Umbilical cord (tissue), 2 donors: Measurements from ENCODE around the gene FYN. TPM values are rescaled to one million over a fixed set of nuclear protein-coding genes. Genes with fewer than 3 reads are reported as not detected.
A peak's percentile ranks its signal among the peaks of the same experiment; 100 is the strongest.

Experiments
- DNase-seq: peaks from one replicate; pipeline ENCODE4 v3.0.0-alpha.2; 2015; ENCODE audit warnings: low spot score
- total RNA-seq: library from RNA; depleted of rRNA; stranded (reverse); fragments of >200 nt; gene quantifications from one replicate; pipeline ENCODE4 v1.2.3, GENCODE V29; 2014; ENCODE audit warnings: low replicate concordance; ENCODE audit not compliant: insufficient read depth

The FYN gene
- total RNA-seq, 1 donor from 2014 or later, result 163 TPM

DNA sequence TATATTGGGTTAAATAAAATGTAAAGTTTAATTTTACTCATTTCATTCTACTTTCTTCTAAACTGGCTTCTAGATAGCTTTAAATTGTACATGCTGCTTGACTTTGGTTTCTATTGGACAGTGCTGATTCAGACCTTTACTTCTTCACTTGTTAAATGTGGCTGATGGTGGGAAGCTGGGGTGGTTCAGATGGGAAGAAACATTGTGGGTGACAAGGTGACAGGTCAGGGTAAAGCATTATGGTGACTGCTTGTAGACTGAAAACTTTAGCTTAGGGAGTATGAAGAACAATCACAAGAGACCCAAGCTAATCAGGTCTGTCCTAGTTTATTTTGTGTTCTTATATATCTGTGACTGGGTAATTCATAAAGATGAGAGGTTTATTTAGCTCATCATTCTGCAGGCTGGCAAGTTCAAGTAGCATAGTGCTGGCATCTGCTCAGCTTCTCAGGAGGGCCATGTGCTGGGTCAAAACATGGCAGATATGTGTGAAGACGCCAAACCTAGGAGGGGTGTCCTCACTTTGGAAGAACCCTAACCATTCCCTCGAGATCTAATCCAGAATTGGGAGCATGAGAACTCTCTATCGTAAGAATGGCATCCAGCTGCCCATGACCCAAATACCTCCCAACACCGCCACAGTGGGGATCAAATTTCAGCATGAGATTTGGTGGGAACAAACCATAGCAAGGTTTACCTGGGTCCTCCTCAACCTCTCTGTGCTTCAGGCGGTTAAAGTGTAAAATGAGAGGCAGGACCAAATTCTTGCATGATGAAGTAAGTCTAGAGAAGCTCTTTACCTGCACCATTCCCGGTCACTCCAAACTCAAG is 102.8 kb downstream of the FYN start:
- DNase-seq, result no peak

DNA sequence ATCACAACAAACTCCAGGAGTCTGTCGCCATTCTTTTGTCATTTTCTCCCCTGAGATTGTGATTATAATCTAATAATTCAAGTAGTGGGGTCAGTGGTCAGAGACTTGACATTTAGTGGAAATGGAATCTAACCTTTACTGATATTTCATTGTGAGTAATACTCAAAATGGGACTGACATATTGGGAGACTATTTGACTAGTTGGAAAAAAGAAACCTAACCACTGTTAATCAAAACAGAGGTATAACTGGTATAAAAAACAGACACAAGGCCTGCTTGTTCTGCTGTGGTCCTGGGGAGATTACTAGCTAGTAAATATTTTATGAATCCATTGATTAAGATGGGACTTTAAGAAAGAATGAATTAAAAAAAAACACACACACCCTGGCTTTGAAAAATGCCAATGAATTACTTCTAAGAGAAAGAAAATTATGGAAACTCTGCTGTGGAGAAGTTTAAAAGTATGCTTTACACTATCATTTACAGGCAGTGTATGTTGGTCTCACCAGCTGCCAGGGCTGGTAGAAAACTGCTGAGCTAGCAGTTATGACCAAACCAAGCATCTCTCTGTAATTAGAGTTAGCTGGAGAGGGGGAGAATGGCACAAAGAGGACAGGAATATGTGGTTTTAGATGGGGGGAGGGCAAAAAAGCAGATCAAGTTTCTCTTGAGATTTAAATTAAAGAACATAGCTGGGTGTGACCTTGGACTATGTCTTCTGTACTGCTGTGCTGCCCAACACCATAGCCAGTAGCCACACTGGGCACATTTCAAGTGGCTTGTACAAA is 103.7 kb downstream of the FYN start:
- no peak for DNase-seq

DNA sequence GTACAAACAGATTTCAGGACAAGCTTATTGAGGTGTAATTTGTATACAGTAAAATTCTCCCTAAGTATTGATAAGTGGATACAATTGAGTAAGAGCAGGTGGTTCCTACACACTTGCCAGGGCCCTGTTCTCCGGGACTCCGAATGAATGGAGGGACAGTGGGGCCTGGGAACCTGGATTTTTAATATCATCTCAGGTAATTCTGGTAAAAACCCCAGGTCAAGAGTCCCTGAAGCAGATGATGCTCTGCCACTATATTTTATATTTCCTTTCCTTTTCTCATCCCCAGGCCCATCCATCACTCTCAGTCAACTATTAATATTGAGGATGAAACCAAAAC is 104.9 kb downstream of the FYN start:
- DNase-seq, result no peak

DNA sequence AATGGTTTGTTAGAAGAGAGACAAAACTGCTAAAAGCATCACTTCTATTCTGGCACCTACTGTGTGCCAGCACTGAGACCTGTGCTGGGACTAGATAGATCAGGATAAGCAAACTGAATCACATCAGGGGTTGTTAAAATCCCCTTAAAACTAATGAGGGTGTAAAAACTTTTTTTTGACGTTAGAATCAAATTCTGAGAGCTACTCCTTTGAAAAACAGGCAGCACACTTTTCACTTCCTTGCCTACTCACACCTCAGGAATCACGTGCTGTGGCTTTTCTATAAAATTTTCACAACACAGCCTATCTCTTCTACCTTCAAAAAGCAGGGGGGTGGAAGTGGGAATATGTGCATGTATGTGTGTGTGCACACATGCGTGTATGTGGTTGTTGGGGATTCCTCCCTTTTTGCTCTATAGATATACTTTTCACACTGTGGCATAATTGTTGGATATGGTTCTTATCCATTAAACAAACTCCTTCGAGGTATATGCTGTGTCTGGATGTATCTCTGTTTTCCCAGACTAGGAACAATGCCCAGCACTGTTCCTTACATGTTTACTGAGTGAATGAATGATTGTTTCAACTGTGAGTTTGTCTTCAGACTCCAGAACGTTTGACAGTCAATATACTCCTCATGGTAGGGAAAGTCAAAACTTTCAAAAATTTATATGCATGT is 105.4 kb downstream of the FYN start:
- no peak for DNase-seq

DNA sequence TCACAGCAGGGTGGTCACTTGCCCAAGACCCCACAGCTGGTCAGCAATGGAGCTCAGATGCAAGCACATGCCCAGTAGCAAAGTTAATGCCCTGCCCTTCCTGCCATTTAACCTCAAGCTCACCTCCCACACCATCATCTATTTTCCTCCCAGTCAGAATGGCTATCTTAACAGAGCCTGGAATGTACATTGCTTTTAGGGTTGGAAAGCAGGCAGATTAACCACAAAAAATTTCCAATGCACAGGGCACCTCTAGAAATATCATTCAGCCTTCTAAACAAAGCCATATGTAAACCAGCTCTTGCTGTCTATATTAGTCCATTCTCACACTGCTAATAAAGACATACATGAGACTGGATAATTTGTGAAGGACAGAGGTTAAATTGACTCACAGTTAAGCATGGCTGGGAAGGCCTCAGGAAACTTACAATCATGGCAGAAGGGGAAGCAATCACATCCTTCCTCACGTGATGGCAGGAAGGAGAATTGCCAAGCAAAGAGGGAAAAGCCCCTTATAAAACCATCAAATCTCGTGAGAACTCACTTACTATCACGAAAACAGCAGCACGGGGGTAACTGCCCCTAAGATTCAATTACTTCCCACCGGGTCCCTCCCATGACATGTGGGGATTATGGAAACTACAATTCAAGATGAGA is 106.9 kb downstream of the FYN start:
- DNase-seq, result no peak

DNA sequence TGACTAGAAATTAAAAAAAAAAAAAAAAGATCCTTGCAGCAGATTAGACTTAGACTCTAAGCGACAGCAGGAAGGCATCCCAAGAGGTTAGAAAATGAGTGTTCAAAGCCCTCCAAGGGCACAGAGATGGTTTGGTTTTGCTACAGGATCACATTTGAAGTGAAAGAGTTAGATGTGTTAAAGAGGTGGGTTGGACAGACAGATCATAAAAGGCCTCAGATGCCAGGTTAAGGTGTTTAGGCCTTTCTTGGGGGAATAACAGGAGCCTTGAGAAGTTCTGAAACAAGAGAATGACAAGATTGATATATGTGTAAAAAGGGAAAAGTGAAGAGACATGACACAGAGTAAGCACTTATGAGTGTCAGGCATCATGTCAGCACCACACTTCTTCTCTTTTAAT is 107.5 kb downstream of the FYN start:
- no peak for DNase-seq

DNA sequence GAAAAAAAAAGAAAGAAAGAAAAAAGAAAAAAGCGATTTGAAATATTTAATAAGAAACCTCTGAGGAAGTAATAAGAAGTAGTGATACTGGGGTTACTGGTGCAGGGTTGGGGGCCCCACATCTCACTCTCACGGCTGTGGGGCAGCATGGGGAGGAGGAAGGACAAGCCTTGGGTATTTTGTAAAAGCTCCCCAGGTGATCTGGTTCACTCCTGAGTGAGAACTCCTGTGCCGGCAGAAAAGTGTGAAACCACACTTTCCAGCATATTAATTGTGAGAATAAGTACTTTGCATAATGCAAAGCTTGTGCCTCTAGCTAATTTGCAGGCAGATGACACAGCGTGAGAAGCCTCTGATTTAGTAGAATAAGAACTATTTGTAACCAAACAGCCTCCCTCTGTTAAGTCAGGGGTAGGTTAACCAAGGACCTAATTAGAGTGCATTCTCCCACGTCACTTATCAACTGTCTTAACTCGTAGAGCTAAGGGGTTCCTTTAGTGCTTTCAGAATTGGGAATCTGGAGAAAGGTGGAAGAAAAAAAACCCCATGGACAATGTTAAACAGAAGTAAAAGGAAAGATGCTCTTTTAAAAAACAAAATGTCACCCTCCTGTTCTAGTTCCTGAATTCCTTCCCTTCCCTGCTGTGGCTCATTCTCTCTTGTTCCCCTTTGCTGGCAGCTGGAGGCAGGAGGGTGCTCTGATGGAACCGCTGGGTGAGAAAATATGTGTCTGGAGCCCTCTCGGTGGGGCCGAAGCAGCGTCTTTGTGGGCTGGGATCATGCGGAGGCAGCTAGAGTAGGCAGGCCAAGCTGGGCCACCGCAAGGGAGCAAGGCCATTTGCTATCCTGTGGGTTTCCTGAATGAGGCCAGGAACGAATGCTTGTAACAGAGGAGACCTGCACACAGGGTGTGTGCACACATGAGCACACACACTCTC is 108.7 kb downstream of the FYN start:
- DNase-seq, result no peak

DNA sequence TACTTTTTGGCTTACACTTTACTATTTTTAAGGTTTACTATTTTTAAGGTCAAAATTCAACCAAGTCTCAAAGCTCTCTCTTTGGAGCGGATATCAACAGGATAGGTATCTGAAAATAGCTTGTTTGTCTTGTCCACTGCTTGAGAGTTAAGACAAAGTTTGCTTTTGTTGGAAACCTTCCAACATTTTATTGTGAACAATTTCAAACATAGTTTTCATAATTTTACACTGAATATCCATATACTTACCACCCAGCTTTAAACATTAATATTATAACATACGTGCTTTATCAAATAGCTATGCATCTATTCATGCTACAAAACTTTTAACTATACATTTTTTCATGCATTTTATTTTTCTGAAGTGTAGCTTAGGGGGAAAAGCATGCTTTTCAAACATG is 109.9 kb downstream of the FYN start:
- peak; percentile 35 for DNase-seq

DNA sequence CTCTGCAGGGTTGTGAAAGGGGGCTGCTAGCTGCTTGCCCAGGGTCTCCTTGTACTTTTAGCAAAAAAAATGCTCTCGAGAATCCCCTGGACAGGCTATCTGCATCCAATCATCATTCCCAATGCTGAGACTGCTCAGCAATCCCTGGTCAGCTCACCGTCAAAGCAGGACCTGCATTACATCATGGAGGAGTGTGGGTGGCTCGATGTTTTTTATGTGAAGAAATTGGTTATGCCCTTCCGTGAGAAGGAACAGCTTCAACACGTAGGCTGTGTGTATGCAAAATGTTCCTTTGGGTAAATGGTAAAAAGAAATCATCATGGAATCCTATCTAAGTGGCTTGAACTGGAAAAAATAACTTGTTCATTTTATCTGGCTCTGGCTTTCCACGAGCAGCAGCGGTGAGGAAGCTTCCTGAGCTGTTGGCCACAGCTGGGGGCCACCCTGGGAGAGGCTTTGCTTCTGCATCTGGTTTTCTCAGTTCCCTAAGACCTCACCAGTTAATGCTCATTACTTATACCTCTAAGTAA is 111.4 kb downstream of the FYN start:
- peak; percentile 64 for DNase-seq

DNA sequence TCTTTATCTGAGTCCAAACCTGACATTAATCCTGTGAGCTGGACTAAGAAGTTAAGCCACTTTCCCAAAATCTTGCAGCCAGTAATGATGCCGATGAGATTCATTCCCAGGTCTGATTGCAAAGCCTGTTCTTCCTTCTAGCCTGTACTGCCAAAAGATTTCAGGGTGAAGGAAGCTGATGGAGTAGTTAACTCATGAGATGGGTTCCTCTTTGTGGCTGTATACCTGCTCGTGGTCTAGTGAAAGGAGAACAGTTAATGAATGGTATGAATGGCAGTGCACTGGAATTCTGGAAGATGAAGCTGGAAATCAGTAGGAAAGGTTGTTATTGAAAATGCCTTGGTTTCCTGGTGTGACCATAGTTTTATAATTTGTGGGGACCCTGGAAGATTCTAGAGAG is 112.0 kb downstream of the FYN start:
- DNase-seq, result peak; percentile 30

DNA sequence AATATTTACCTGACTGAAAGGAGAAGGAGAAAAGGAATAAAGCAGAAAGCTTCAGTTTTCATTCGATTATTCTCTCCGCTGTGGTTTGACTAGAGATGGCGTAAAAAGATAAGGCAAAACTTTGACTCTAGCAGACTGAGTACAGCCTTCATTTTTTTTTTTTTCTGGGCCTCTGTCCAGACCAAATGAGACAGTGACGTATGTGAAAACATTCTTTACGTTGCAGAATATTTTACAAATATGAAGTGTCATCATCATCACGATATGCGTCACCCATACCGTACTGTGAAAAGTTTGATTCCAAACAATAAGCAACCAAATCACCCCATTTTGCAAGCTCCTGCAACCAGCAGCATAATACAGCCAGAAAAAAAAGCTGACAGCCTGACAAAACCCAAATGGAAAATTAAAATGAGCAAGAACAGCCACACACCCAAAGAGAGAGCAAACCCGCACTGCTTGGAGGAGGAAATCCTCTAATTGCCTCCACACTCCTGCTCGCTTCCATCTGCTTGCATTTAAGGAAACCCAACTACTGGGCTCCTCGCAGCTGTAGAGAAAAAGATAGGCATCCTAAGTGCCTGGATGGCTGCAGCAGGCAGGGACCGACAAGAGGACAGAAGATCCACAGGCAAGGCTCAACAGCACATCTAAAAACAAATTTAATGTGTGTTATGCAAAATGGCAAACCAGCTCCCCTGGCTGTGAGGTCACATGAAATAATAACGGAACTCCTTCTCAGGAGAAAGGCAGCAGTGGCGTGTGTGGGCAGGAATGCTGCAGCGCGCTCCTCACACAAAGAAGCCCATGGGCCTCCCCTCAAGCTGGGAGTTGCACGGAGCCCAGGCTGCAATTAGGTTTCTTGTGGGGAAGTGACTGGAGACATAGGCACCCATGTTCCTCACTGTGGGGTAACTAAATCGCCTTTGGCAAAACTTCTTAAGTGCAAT is 113.1 kb downstream of the FYN start:
- DNase-seq, result peak; percentile 90

DNA sequence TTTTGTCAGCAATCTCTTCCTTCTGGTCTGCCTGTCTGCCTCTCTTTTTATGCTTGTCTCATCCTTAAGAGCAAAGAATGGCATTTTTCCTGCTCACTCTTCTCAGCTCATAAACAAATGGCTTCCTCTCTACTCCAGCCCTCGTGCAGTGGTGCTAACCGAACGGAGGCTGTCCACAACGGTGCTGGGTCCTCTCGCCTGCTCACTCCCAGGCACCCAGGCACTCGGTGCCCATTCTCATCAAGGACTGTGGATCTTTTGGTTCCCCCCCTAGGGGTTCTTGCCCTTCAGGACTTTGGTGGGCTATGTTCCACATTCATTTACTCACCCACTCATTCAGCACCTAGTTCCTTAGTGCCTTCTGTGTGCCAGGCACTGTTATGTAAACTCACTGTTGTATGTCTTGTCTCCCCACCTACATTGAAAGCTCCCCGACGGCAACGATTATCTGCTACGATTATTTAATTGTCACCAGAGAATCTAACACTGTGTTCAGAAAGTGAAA is 113.9 kb downstream of the FYN start:
- DNase-seq, result peak; percentile 24

DNA sequence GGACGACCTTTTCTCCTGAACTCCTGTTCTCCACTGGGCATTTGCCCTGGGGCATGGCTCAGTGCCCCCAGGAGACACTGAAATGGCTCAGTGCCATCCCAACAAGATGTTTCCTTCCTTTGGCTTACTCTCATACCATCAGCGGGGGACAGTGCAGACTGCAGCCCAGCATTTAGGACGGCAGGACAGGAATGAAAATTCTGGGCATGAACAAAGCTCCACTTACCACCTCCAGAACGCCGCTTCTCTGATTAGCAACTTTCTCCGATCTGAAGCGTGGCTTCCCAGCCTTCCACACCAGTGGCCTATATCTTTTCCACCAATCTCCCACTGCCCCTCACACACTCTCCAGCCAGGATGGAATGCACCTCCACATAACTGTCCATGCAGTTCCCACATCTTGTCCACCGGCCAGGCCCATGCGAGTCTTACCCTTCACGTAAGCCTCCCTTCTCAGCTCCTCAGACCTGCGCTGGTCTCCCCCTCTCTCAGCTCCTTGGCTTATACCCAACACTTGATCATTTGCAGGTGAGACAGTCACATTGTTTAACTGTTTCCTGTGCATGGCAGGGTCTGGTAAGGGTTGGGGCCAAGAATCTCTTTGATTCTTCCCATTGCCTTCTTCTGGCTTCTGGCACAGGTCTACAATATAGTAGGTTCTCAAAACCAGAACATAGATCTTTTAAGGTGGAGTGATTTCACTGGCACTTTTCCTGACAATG is 114.5 kb downstream of the FYN start:
- DNase-seq, result no peak

DNA sequence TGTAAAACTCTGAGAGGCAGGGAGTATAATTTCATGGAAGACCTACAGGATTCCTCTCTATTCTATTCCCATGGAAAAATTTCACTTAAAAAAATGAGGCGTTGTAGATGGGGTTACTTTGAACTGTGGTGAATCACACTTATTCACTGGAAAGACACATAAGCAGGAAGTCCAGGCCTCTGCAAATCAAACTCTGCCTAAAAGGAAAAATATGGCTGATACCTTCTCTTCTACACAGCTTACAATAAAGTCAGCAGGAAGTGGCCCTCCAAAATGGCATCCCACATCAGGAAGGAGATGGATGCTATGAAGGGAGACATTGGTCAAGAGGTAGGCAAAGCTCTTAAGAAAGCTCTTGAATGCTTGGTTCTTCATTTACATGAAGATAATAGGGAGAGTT is 115.9 kb downstream of the FYN start:
- no peak for DNase-seq

DNA sequence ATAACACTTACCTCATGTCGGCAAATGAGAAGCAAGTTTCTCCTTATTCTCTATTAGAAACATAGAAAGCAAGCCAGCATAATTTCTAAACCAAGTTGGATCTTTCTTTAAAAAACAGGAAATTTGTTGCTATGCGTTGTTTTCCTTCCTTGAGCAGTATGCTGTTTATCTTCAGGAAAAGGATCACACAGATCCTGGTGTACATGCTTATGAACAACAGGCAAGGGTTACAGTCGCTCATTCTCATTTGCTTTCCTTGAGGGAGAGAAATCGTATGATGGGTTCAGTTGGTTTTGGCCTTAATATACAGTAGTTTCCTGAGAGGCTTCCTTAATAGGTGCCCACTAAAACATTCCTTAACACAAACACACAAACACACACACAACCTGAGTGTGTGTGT is 118.8 kb downstream of the FYN start:
- no peak for DNase-seq

DNA sequence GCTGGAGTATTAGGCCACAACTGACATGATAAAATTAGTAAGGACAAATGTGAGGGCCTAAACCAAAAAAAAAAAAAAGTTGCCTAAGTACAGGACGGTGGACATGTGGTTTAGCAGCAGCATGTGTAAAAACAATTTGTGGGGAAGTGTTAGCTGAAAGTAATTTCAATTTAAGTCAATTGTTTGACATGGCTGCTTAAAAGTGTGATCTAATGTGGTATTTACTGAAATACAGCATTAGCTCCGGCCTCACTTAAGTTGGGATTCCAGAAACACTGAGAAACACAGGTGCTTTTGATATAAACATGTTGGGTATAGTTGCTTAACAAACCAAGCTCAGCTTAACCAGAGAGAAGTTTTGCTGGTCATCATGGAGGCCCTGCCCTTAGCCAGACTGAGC is 119.7 kb downstream of the FYN start:
- DNase-seq, result no peak

DNA sequence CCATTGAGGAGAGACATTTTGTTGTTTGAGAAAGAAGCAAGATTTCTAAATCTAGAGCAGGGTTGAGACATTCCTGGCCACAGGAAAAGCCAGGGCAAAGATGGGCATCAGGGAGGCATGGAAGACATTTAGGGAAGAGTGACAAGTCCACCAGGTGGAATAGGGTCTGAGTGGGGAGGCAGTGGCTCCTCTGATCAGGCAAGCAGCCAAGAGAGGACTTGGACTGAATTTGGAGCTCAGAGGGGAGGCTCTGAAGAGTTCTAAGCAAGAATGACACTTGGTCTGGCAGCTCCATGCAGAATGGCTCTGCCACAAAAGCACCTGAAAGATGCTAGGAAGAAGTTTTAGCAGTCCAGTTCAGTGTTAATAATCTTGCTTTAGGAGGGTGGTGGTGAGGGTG is 120.8 kb downstream of the FYN start:
- no peak for DNase-seq
